ENCODE measurements around the gene RBM18. TPM values are rescaled to one million over a fixed set of nuclear protein-coding genes. Genes with fewer than 3 reads are reported as not detected.

Gene RBM18
- total RNA-seq, 1 donor from 2014 or later: 63.8 TPM

- Histone ChIP-seq H3K4me1 (no peaks in the 10 kb centered on the region), H3K27me3 (no peaks in the 10 kb centered on the region), H3K9me3 (no peaks in the 10 kb centered on the region), H3K4me3 (no peak overlapping the region), H3K36me3 (no peaks in the 10 kb centered on the region), H3K27ac (no peak overlapping the region)
- TF ChIP-seq, protein P1, sequence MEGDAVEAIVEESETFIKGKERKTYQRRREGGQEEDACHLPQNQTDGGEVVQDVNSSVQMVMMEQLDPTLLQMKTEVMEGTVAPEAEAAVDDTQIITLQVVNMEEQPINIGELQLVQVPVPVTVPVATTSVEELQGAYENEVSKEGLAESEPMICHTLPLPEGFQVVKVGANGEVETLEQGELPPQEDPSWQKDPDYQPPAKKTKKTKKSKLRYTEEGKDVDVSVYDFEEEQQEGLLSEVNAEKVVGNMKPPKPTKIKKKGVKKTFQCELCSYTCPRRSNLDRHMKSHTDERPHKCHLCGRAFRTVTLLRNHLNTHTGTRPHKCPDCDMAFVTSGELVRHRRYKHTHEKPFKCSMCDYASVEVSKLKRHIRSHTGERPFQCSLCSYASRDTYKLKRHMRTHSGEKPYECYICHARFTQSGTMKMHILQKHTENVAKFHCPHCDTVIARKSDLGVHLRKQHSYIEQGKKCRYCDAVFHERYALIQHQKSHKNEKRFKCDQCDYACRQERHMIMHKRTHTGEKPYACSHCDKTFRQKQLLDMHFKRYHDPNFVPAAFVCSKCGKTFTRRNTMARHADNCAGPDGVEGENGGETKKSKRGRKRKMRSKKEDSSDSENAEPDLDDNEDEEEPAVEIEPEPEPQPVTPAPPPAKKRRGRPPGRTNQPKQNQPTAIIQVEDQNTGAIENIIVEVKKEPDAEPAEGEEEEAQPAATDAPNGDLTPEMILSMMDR (IDR thresholded peaks at IDR 0.05): no peak
- DNase-seq (ENCODE audit: low spot score in 2 of 2): no peak
- intact Hi-C loops (cut with DNase I): no loop called here
These were observed 62.5 kb downstream of the RBM18 start for GRCh38 chr9:122202111-122202510.

GRCh38 chr9:122201641-122202040, 63.0 kb downstream of the RBM18 start:
- intact Hi-C loops (cut with DNase I): no loop called here
- H3K9me3 ChIP-seq: no peaks in the 10 kb centered on the region
- TF ChIP-seq, protein P1 (IDR thresholded peaks at IDR 0.05): no peak
- DNase-seq (ENCODE audit: low spot score in 2 of 2): no peak
- H3K27ac ChIP-seq: no peak overlapping the region
- no peaks in the 10 kb centered on the region for H3K36me3 ChIP-seq
- no peak overlapping the region for H3K4me3 ChIP-seq
- no peaks in the 10 kb centered on the region for H3K27me3 ChIP-seq
- H3K4me1 ChIP-seq: no peaks in the 10 kb centered on the region

GRCh38 chr9:122200960-122201595, 63.6 kb downstream of the RBM18 start:
- DNase-seq (ENCODE audit: low spot score in 2 of 2): no peak
- H3K4me3 ChIP-seq: no peak overlapping the region
- intact Hi-C loops (cut with DNase I): no loop called here

GRCh38 chr9:122197882-122198281, 66.8 kb downstream of the RBM18 start:
- DNase-seq (ENCODE audit: low spot score in 2 of 2): no peak
- Histone ChIP-seq H3K4me3 (no peak overlapping the region), H3K36me3 (no peaks in the 10 kb centered on the region), H3K27ac (no peak overlapping the region), H3K27me3 (no peaks in the 10 kb centered on the region), H3K4me1 (no peaks in the 10 kb centered on the region), H3K9me3 (no peaks in the 10 kb centered on the region)
- intact Hi-C loops (cut with DNase I): no loop called here
- TF ChIP-seq, protein P1 (IDR thresholded peaks at IDR 0.05): no peak

More at GRCh38 chr9:122200960-122201595, 63.6 kb downstream of the RBM18 start:
- no peak overlapping the region for H3K27ac ChIP-seq
- TF ChIP-seq, protein P1 (IDR thresholded peaks at IDR 0.05): no peak
- H3K4me1 ChIP-seq: no peaks in the 10 kb centered on the region
- no peaks in the 10 kb centered on the region for H3K27me3 ChIP-seq
- no peaks in the 10 kb centered on the region for H3K36me3 ChIP-seq
- H3K9me3 ChIP-seq: no peaks in the 10 kb centered on the region

GRCh38 chr9:122197426-122197825, 67.2 kb downstream of the RBM18 start:
- H3K4me3 ChIP-seq: no peak overlapping the region
- intact Hi-C loops (cut with DNase I): no loop called here

More at GRCh38 chr9:122197426-122197825, 67.2 kb downstream of the RBM18 start:
- H3K4me1 ChIP-seq: no peaks in the 10 kb centered on the region
- H3K9me3 ChIP-seq: no peaks in the 10 kb centered on the region
- TF ChIP-seq, protein P1 (IDR thresholded peaks at IDR 0.05): no peak
- H3K36me3 ChIP-seq: no peaks in the 10 kb centered on the region
- no peak overlapping the region for H3K27ac ChIP-seq
- no peaks in the 10 kb centered on the region for H3K27me3 ChIP-seq
- no peak for DNase-seq (ENCODE audit: low spot score in 2 of 2)
